COR-L47 (cell line): ENCODE data around the gene ODC1.

Experiments
- DNase-seq: peaks from one replicate; lab custom pipeline; 2025; lab: John Stamatoyannopoulos, UW

The ODC1 gene

DNA sequence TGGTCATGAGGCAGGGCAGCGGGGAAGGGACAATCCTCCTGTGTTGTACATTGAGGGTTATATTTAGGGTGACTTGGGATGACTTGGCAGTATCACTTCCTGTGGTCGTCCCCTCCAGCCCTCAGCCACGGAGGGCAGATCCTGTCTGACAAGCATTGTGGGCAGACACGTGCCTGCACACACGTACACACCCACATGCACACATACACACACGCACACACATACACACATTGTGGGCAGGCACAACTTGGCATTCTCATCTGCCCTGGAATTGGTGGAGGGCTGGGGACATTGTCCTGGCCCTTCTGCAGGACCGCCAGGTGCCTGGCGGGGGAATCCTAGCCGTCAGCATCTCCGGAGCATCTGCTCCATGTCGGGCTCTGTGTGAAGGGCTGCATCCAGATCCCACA is 47.6 kb downstream of the ODC1 start:
- no peak for DNase-seq

GRCh38 chr2:10400002-10400401 is 48.1 kb downstream of the ODC1 start:
- DNase-seq, result no peak

- no peak for DNase-seq
Measured at GRCh38 chr2:10399358-10399757, 48.8 kb downstream of the ODC1 start.

- DNase-seq, result no peak
Measured at GRCh38 chr2:10398496-10398895, 49.6 kb downstream of the ODC1 start.

DNA sequence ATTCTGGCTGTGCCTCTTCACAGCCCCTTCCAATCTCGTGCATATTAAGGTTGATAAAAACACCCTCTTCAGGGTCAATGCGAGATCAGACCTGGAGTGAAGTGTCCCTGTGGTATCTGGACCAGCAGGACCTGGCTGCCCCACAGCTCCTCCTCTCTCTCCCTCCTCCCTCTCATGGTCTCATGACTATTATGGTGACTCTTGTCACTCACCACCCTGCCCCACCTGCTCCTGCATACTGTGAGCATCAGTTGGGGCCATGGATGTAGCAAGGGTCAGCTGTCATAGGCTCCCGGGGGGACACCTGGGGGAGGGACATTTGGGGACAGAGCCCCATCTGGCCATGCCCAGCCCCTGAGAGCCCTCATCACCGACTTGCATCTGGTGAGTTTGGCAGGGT is 50.2 kb downstream of the ODC1 start:
- DNase-seq, result no peak

- DNase-seq, result no peak
Measured at GRCh38 chr2:10397297-10397875, 50.7 kb downstream of the ODC1 start.

- no peak for DNase-seq
Measured at GRCh38 chr2:10396464-10396863, 51.7 kb downstream of the ODC1 start.

- no peak for DNase-seq
Measured at GRCh38 chr2:10395893-10396292, 52.2 kb downstream of the ODC1 start.

- DNase-seq, result no peak
Measured at GRCh38 chr2:10393640-10393982, 54.5 kb downstream of the ODC1 start.

GRCh38 chr2:10392951-10393639 is 55.0 kb downstream of the ODC1 start:
- DNase-seq, result no peak

- DNase-seq, result no peak
Measured at GRCh38 chr2:10392548-10392947, 55.6 kb downstream of the ODC1 start.

DNA sequence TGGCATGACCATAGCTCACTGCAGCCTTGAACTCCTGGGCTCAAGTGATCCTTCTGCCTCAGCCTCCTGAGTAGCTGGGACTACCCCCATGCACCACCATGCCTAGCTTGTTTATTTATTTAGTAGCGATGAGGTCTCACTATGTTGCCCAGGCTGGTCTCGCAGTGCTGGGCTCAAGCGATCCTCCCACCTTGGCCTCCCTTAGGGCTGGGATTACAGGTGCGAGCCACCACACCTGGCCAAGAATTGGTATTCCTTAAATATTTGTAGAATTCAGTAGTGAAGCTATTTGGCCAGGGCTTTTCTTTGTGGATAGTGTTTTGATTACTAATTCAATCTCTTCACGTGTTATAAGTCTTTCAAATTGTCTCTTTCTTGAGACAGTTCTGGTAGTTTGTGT is 56.0 kb downstream of the ODC1 start:
- no peak for DNase-seq

DNA sequence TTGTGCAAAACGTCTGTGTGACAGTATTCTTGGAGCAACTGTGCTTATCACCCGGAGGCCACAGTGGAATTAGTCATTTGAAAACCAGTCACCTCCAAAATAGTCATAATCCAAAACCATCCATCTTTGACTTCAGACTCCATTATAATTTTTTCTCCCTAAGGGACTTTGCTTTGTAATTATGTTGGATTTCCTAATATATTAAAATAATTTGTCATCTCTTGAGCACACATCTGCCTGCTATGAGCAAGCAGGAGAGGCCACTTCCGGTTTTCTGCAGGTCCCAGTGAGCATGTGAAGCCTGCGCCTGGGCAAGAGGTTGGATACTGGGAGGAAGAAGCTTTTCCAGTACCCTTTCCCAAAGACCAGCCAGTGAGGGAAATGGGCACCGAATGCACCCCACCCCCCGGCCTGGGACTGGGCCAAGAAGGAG is 57.7 kb downstream of the ODC1 start:
- no peak for DNase-seq
